ENCODE results near the gene QRSL1. TPM values are rescaled to one million over a fixed set of nuclear protein-coding genes. Genes with fewer than 3 reads are reported as not detected.

Gene QRSL1
- total and polyA plus RNA-seq, 10 of the 15 experiments (the other 5 are each of a cell fraction or from before 2014, with no cell fraction given): 11.9 to 23.5 (median 15.5) TPM

GRCh38 chr6:106702451-106703110 is 73.2 kb downstream of the QRSL1 start (continued):
- TF ChIP-seq, protein P1, sequence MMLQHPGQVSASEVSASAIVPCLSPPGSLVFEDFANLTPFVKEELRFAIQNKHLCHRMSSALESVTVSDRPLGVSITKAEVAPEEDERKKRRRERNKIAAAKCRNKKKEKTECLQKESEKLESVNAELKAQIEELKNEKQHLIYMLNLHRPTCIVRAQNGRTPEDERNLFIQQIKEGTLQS (IDR thresholded peaks at IDR 0.05; ENCODE audit: borderline replicate concordance, extremely low read depth, low read depth, low read length): 0 out of 2 replicates have a peak, but pooled peaks have one; percentile 14
- TF ChIP-seq BCL11A (IDR thresholded peaks at IDR 0.05; ENCODE audit: low read depth, low read length) (no peak), WRNIP1 (IDR thresholded peaks at IDR 0.05; ENCODE audit: borderline replicate concordance, low read depth, low read length) (no peak), PKNOX1 (IDR thresholded peaks at IDR 0.05) (peak; percentile 54), NR2C1 (IDR thresholded peaks at IDR 0.05) (no peak), GATAD2B (conservative IDR thresholded peaks at IDR 0.05; ENCODE audit: low read depth) (0 out of 2 replicates have a peak, but pooled peaks have one; percentile 32), PAX5 (IDR thresholded peaks at IDR 0.05; ENCODE audit: borderline replicate concordance, low read depth, low read length) (peak; percentile 100), GABPA (IDR thresholded peaks at IDR 0.05; ENCODE audit: low read depth) (no peak), FOS (IDR thresholded peaks at IDR 0.05; ENCODE audit: borderline replicate concordance, extremely low read depth, insufficient read length) (no peak), ESRRA (IDR thresholded peaks at IDR 0.05; ENCODE audit: low read length) (no peak), TCF12 (IDR thresholded peaks at IDR 0.05; ENCODE audit: low read depth, low read length) (peak; percentile 88), RAD21 (IDR thresholded peaks at IDR 0.05; ENCODE audit: insufficient read depth, low read depth, low read length) (peak; percentile 9; the same call in 1 of the 2 replicates), TCF3 (IDR thresholded peaks at IDR 0.05; ENCODE audit: borderline replicate concordance, insufficient read depth, low read depth, low read length) (peak; percentile 52; the same call in 1 of the 2 replicates), NFYB (IDR thresholded peaks at IDR 0.05; ENCODE audit: insufficient read depth, low read depth, low read length) (peak; percentile 62; the same call in 1 of the 2 replicates), IRF3 (IDR thresholded peaks at IDR 0.05) (no peak), MEF2A (IDR thresholded peaks at IDR 0.05; ENCODE audit: insufficient read depth, low read depth, low read length) (0 out of 2 replicates have a peak, but pooled peaks have one; percentile 51), CBFB (IDR thresholded peaks at IDR 0.05; ENCODE audit: low read depth) (no peak), POLR2AphosphoS5 (IDR thresholded peaks at IDR 0.05; ENCODE audit: low read length) (no peak), ASH2L (IDR thresholded peaks at IDR 0.05; ENCODE audit: borderline replicate concordance, low read depth) (no peak), EGR1 (IDR thresholded peaks at IDR 0.05; ENCODE audit: borderline replicate concordance in 1 of 2, low read depth in 2 of 2, low read length in 2 of 2) (no peak), RELA (IDR thresholded peaks at IDR 0.05; ENCODE audit: borderline replicate concordance, partially characterized antibody) (no peak)
- TF ChIP-seq, protein P2, sequence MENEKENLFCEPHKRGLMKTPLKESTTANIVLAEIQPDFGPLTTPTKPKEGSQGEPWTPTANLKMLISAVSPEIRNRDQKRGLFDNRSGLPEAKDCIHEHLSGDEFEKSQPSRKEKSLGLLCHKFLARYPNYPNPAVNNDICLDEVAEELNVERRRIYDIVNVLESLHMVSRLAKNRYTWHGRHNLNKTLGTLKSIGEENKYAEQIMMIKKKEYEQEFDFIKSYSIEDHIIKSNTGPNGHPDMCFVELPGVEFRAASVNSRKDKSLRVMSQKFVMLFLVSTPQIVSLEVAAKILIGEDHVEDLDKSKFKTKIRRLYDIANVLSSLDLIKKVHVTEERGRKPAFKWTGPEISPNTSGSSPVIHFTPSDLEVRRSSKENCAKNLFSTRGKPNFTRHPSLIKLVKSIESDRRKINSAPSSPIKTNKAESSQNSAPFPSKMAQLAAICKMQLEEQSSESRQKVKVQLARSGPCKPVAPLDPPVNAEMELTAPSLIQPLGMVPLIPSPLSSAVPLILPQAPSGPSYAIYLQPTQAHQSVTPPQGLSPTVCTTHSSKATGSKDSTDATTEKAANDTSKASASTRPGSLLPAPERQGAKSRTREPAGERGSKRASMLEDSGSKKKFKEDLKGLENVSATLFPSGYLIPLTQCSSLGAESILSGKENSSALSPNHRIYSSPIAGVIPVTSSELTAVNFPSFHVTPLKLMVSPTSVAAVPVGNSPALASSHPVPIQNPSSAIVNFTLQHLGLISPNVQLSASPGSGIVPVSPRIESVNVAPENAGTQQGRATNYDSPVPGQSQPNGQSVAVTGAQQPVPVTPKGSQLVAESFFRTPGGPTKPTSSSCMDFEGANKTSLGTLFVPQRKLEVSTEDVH (IDR thresholded peaks at IDR 0.05; ENCODE audit: low read depth, partially characterized antibody): no peak
- TF ChIP-seq, protein P3, sequence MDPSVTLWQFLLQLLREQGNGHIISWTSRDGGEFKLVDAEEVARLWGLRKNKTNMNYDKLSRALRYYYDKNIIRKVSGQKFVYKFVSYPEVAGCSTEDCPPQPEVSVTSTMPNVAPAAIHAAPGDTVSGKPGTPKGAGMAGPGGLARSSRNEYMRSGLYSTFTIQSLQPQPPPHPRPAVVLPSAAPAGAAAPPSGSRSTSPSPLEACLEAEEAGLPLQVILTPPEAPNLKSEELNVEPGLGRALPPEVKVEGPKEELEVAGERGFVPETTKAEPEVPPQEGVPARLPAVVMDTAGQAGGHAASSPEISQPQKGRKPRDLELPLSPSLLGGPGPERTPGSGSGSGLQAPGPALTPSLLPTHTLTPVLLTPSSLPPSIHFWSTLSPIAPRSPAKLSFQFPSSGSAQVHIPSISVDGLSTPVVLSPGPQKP (IDR thresholded peaks at IDR 0.05; ENCODE audit: low read depth, low read length): no peak

Data from GM12878 (cell line).